Lung (tissue), 12 donors: Measurements from ENCODE around the gene BMAL1. TPM values are rescaled to one million over a fixed set of nuclear protein-coding genes. Genes with fewer than 3 reads are reported as not detected.

Experiments used
- ATAC-seq: fragments of 200-7000 bp; cut with Tn5 transposase; one replicate; pipeline ENCODE4 v1.9.1; 2020; ENCODE audit warnings: moderate number of reproducible peaks; ENCODE audit not compliant: insufficient read depth, low FRiP score
- DNase-seq, 3 donors: peaks; one replicate each; pipeline ENCODE4 v3.0.0-alpha.2; 2013 to 2017
- H3K27ac ChIP-seq, 2 donors: one replicate each; pipeline ENCODE4 v1.5.1; 2013; ENCODE audit warnings: mild to moderate bottlenecking in 2 of 2, moderate library complexity in 2 of 2, control low read depth in 1 of 2, inconsistent platforms in 1 of 2, low read depth in 1 of 2, low read length in 1 of 2
- H3K27me3 ChIP-seq, 3 donors: one replicate each; pipeline ENCODE4 v1.5.1; 2013; ENCODE audit warnings: low read length in 2 of 3; ENCODE audit not compliant: control insufficient read depth in 3 of 3, insufficient read depth in 3 of 3
- H3K36me3 ChIP-seq, 4 donors: one replicate each; pipeline ENCODE4 v1.5.1; 2013; ENCODE audit warnings: low read length in 4 of 4, mild to moderate bottlenecking in 1 of 4, moderate library complexity in 1 of 4; ENCODE audit not compliant: control insufficient read depth in 4 of 4, insufficient read depth in 4 of 4
- H3K4me1 ChIP-seq, 5 donors: one replicate each; pipeline ENCODE4 v1.5.1; 2013; ENCODE audit warnings: low read length in 5 of 5, mild to moderate bottlenecking in 2 of 5, moderate library complexity in 1 of 5; ENCODE audit not compliant: control insufficient read depth in 5 of 5, insufficient read depth in 5 of 5
- H3K4me3 ChIP-seq: one replicate; pipeline ENCODE4 v1.5.1; 2013; ENCODE audit warnings: mild to moderate bottlenecking, control low read depth, moderate library complexity
- H3K9ac ChIP-seq, 2 donors: one replicate each; pipeline ENCODE4 v1.5.1; 2013; ENCODE audit warnings: low read length in 2 of 2, control low read depth in 1 of 2; ENCODE audit not compliant: insufficient read depth in 1 of 2
- H3K9me3 ChIP-seq, 4 donors: one replicate each; pipeline ENCODE4 v1.5.1; 2013; ENCODE audit warnings: low read length in 3 of 4, mild to moderate bottlenecking in 1 of 4, moderate library complexity in 1 of 4; ENCODE audit not compliant: control insufficient read depth in 4 of 4, insufficient read depth in 3 of 4
- CTCF ChIP-seq: IDR thresholded peaks from 2 replicates; pipeline ENCODE4 v1.5.1; 2012; ENCODE audit warnings: mild to moderate bottlenecking; ENCODE audit errors: control extremely low read depth, extremely low read depth
- WGBS, 2 donors: extraction: QIAGEN DNeasy Blood & Tissue Kit; methylation state at CpG; one replicate each; pipeline ENCODE4 v1.1.7; 2013; 5-methylcytosine and 5-hydroxymethylcytosine counted together
- polyA plus RNA-seq, 2 donors: library from polyadenylated mRNA; stranded (reverse); fragments of 200-250 nt; gene quantifications; one replicate each; pipeline ENCODE4 v1.2.1, GENCODE V29; 2013
- total RNA-seq, 2 donors: library from RNA; depleted of rRNA in 1 of 2; stranded (reverse); fragments of >200 nt in 1 of 2; gene quantifications; one replicate each; pipeline ENCODE4 v1.2.1, GENCODE V29; 2014 to 2021
- donor health status: control.
- donor health status: control.
- donor health status: Bipolar disorder and iron deficiency.
- donor health status: healthy.
- donor health status: DM: yes; HTN: yes; CAD: no.

The BMAL1 gene
- total and polyA plus RNA-seq, 4 donors, result 13.4 to 38.0 (median 26.2) TPM

GRCh38 chr11:13286279-13286821, 8.8 kb downstream of the BMAL1 start:
- 40 to 59% methylated on average over 2 of the region's 2 CpGs for WGBS, 2 donors
- H3K9ac ChIP-seq, result no peak overlapping the region
- H3K27ac ChIP-seq, result no peak overlapping the region
- H3K9me3 ChIP-seq, result no peaks in the 10 kb centered on the region
- H3K4me1 ChIP-seq, result peaks cover 0 to 5% (median 0%) of the 10 kb centered on the region in 5 donors
- TF ChIP-seq CTCF, result no peak
- peaks cover 0 to 16% (median 0%) of the 10 kb centered on the region in 3 donors for H3K27me3 ChIP-seq
- no peak for ATAC-seq
- H3K36me3 ChIP-seq, result peaks cover 0 to 2% (median 0%) of the 10 kb centered on the region in 4 donors
- DNase-seq, result no peak
- H3K4me3 ChIP-seq, result no peak overlapping the region

GRCh38 chr11:13287036-13287435, 9.4 kb downstream of the BMAL1 start:
- peaks cover 0 to 9% (median 0%) of the 10 kb centered on the region in 3 donors for H3K27me3 ChIP-seq
- H3K27ac ChIP-seq, result no peak overlapping the region
- no peak overlapping the region for H3K9ac ChIP-seq
- DNase-seq (no peak), ATAC-seq (no peak)
- H3K4me1 ChIP-seq, result peaks cover 0 to 5% (median 0%) of the 10 kb centered on the region in 5 donors
- TF ChIP-seq CTCF, result no peak
- no peak overlapping the region for H3K4me3 ChIP-seq
- WGBS, 2 donors, result 62 to 72% methylated on average over 3 of the region's 3 CpGs
- H3K9me3 ChIP-seq, result no peaks in the 10 kb centered on the region
- peaks cover 0 to 2% (median 0%) of the 10 kb centered on the region in 4 donors for H3K36me3 ChIP-seq

GRCh38 chr11:13287681-13288080, 10.1 kb downstream of the BMAL1 start:
- TF ChIP-seq CTCF, result no peak

More at GRCh38 chr11:13287681-13288080, 10.1 kb downstream of the BMAL1 start:
- H3K27me3 ChIP-seq, result peaks cover 0 to 3% (median 0%) of the 10 kb centered on the region in 3 donors
- no peak overlapping the region for H3K27ac ChIP-seq
- no peak for ATAC-seq
- DNase-seq, result no peak
- H3K36me3 ChIP-seq, result no peaks in the 10 kb centered on the region
- H3K9ac ChIP-seq, result no peak overlapping the region
- peaks cover 0 to 5% (median 0%) of the 10 kb centered on the region in 5 donors for H3K4me1 ChIP-seq
- H3K9me3 ChIP-seq, result no peaks in the 10 kb centered on the region
- WGBS, 2 donors, result 89 to 90% methylated on average over 1 of the region's 1 CpG
- no peak overlapping the region for H3K4me3 ChIP-seq
